Nephron (organoid): ENCODE results near the gene F2.

Source experiments
- H3K27ac Mint-ChIP-seq, 3 experiments: 2 replicates each; pipeline ENCODE4 v1.8.0; 2020; ENCODE audit warnings: mixed read lengths in 3 of 3, mild to moderate bottlenecking in 2 of 3, moderate library complexity in 1 of 3
- H3K27me3 Mint-ChIP-seq: 2 replicates; pipeline ENCODE4 v1.8.0; 2021; ENCODE audit warnings: low read depth, mild to moderate bottlenecking, moderate library complexity, mixed read lengths
- H3K36me3 Mint-ChIP-seq: 2 replicates; pipeline ENCODE4 v1.8.0; 2020; ENCODE audit warnings: low read depth, mixed read lengths
- H3K4me1 Mint-ChIP-seq: 2 replicates; pipeline ENCODE4 v1.8.0; 2020; ENCODE audit warnings: mixed read lengths
- H3K4me3 Mint-ChIP-seq, 3 experiments: 2 replicates each; pipeline ENCODE4 v1.8.0; 2020; ENCODE audit warnings: mild to moderate bottlenecking in 3 of 3, mixed read lengths in 3 of 3, moderate library complexity in 2 of 3
- H3K9me3 Mint-ChIP-seq: 2 replicates; pipeline ENCODE4 v1.8.0; 2020; ENCODE audit warnings: mixed read lengths
- CTCF ChIP-seq, 3 experiments: fragments of 200-600 bp; sonication (generic); IDR thresholded peaks; one replicate each; pipeline ENCODE4 v1.5.0; 2021; ENCODE audit warnings: antibody characterized with exemption in 3 of 3; ENCODE audit not compliant: unreplicated experiment in 3 of 3

The F2 gene

GRCh38 chr11:46718155-46719019 lies 626 bp upstream of the F2 start:
- Mint-ChIP-seq H3K27me3 (peaks cover 6% of the 10 kb centered on the region), H3K27ac (no peak overlapping the region), H3K36me3 (no peaks in the 10 kb centered on the region), H3K4me3 (no peak overlapping the region), H3K9me3 (no peaks in the 10 kb centered on the region), H3K4me1 (no peaks in the 10 kb centered on the region)
- no peak for TF ChIP-seq CTCF (IDR thresholded peaks at IDR 0.05; ENCODE audit: unreplicated experiment in 3 of 3)

DNA sequence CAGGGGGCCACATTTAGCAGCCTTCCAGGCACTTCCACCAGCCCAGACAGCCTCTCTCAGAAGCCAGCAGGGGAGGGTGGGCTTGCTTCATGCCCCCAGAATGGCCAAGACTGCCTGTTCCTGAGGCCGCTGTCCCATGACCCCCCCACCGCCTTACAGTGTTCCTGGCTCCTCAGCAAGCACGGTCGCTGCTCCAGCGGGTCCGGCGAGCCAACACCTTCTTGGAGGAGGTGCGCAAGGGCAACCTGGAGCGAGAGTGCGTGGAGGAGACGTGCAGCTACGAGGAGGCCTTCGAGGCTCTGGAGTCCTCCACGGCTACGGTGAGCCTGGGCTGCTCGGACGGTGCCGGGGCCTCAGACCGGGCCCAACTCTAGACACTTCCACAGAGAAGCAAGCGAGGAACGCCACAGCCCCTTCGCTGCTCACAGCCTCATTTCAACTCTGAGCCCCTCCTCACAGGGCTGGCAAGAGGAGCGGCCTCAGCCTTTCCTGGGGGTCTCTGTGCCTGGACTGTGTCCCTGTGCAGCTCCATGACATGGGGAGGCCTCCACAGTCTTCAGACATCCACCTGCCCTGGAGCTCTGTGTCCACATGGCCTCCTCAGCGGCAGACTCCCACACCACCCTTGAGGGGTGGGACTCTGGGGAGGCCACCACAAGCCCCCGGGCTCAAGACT lies 668 bp downstream of the F2 start:
- H3K9me3 Mint-ChIP-seq = no peaks in the 10 kb centered on the region
- peak overlapping the region in 1 of 3 experiments; percentile 68 for H3K27ac Mint-ChIP-seq
- no peaks in the 10 kb centered on the region for H3K4me1 Mint-ChIP-seq
- no peak for TF ChIP-seq CTCF (IDR thresholded peaks at IDR 0.05; ENCODE audit: unreplicated experiment in 3 of 3)
- peaks cover 6% of the 10 kb centered on the region for H3K27me3 Mint-ChIP-seq
- H3K36me3 Mint-ChIP-seq = no peaks in the 10 kb centered on the region
- H3K4me3 Mint-ChIP-seq = no peak overlapping the region

GRCh38 chr11:46721286-46721685 lies 2.3 kb downstream of the F2 start:
- Mint-ChIP-seq H3K36me3 (no peaks in the 10 kb centered on the region), H3K4me3 (no peak overlapping the region), H3K9me3 (no peaks in the 10 kb centered on the region), H3K27me3 (peaks cover 6% of the 10 kb centered on the region), H3K27ac (no peak overlapping the region), H3K4me1 (no peaks in the 10 kb centered on the region)
- no peak for TF ChIP-seq CTCF (IDR thresholded peaks at IDR 0.05; ENCODE audit: unreplicated experiment in 3 of 3)

DNA sequence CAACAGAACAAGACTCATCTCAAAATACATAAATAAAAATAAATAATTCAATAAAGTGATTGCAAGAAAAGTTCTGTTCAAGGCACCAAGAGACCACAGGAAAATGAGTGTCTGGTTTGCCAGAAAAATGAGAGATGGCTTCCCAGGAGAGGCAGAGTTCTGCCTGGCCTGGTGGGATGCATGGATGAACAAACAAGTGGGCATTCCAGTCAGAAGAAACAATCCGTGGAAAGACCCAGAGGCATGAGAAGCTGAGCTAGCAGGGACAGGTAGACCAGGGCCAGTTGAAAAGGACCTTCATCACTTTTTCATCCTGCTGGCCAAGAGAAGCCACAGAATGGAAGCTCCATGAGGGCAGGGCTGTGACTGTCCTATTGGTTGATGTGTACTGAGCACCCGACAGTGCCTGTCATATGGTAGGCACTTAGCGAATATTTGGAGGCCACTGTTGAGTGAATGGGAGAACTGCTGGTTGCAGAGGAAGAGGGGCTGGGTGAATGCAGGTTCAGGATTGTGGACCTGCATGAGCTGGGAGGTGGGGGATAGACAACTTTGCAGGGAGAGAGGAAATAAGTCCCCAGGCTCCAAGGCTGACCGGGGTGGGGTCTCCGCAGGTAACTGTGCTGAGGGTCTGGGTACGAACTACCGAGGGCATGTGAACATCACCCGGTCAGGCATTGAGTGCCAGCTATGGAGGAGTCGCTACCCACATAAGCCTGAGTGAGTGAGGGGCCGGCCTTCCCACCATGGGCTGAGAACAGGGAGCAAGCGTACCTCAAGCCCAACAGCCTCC lies 3.7 kb downstream of the F2 start:
- Mint-ChIP-seq H3K4me3 (no peak overlapping the region), H3K27ac (no peak overlapping the region)

GRCh38 chr11:46723359-46723680 lies 4.3 kb downstream of the F2 start:
- H3K27me3 Mint-ChIP-seq = peaks cover 6% of the 10 kb centered on the region
- H3K9me3 Mint-ChIP-seq = no peaks in the 10 kb centered on the region
- no peaks in the 10 kb centered on the region for H3K36me3 Mint-ChIP-seq
- H3K4me3 Mint-ChIP-seq = no peak overlapping the region
- H3K4me1 Mint-ChIP-seq = no peaks in the 10 kb centered on the region
- no peak for TF ChIP-seq CTCF (IDR thresholded peaks at IDR 0.05; ENCODE audit: unreplicated experiment in 3 of 3)
- no peak overlapping the region for H3K27ac Mint-ChIP-seq

More for the DNA sequence above, 3.7 kb downstream of the F2 start:
- no peaks in the 10 kb centered on the region for H3K36me3 Mint-ChIP-seq
- no peaks in the 10 kb centered on the region for H3K9me3 Mint-ChIP-seq
- no peaks in the 10 kb centered on the region for H3K4me1 Mint-ChIP-seq
- peaks cover 6% of the 10 kb centered on the region for H3K27me3 Mint-ChIP-seq
- no peak for TF ChIP-seq CTCF (IDR thresholded peaks at IDR 0.05; ENCODE audit: unreplicated experiment in 3 of 3)
